GM23338 (cell line): ENCODE data around the gene RPS6KA3. TPM values are rescaled to one million over a fixed set of nuclear protein-coding genes. Genes with fewer than 3 reads are reported as not detected.

Experiments
- ATAC-seq: fragments of 200-7000 bp; cut with Tn5 transposase; 3 replicates; pipeline ENCODE4 v1.9.1; 2020
- DNase-seq: peaks from one replicate; pipeline ENCODE4 v3.0.0-alpha.2; 2015; ENCODE audit warnings: low spot score
- H2AFZ ChIP-seq: fragments of 200-600 bp; sonication (generic); 2 replicates; pipeline ENCODE4 v1.8.0; 2016; ENCODE audit warnings: antibody characterized with exemption, mild to moderate bottlenecking, moderate library complexity
- H3F3A ChIP-seq: fragments of 200-600 bp; sonication (generic); replicated peaks from 2 replicates; pipeline ENCODE4 v1.8.0; 2017; ENCODE audit warnings: antibody characterized with exemption, mixed run types, low read depth
- H3K27ac ChIP-seq: fragments of 200-600 bp; sonication (generic); 2 replicates; pipeline ENCODE4 v1.6.1; 2016; ENCODE audit warnings: low read depth
- H3K27me3 ChIP-seq: fragments of 200-600 bp; sonication (generic); 2 replicates; pipeline ENCODE4 v1.8.0; 2016; ENCODE audit warnings: mild to moderate bottlenecking, mixed run types, moderate library complexity; ENCODE audit not compliant: insufficient read depth
- H3K36me3 ChIP-seq: fragments of 200-600 bp; sonication (generic); 2 replicates; pipeline ENCODE4 v1.8.0; 2016; ENCODE audit warnings: mild to moderate bottlenecking; ENCODE audit not compliant: insufficient read depth
- H3K4me1 ChIP-seq: fragments of 200-600 bp; sonication (generic); 2 replicates; pipeline ENCODE4 v1.8.0; 2016; ENCODE audit warnings: mild to moderate bottlenecking, moderate library complexity; ENCODE audit not compliant: insufficient read depth
- H3K4me2 ChIP-seq: fragments of 200-600 bp; sonication (generic); 2 replicates; pipeline ENCODE4 v1.7.1; 2017; ENCODE audit warnings: mixed run types
- H3K4me3 ChIP-seq: fragments of 200-600 bp; sonication (generic); 2 replicates; pipeline ENCODE4 v1.6.1; 2016; ENCODE audit warnings: mixed run types
- H3K79me2 ChIP-seq: fragments of 200-600 bp; sonication (generic); replicated peaks from 2 replicates; pipeline ENCODE4 v1.8.0; 2017; ENCODE audit warnings: mild to moderate bottlenecking; ENCODE audit not compliant: insufficient read depth
- H3K9me2 ChIP-seq: fragments of 200-600 bp; sonication (generic); 2 replicates; pipeline ENCODE4 v1.8.0; 2017; ENCODE audit not compliant: insufficient read depth
- H4K20me1 ChIP-seq: fragments of 200-600 bp; sonication (generic); replicated peaks from 2 replicates; pipeline ENCODE4 v1.8.0; 2017; ENCODE audit warnings: mild to moderate bottlenecking; ENCODE audit not compliant: insufficient read depth
- H3K27ac Mint-ChIP-seq: 2 replicates; pipeline ENCODE4 v1.8.0; 2020; ENCODE audit warnings: inconsistent platforms, mild to moderate bottlenecking, moderate library complexity, mixed read lengths
- H3K27me3 Mint-ChIP-seq: 3 replicates; pipeline ENCODE4 v1.8.0; 2022; ENCODE audit warnings: low read depth, mild to moderate bottlenecking, moderate library complexity, mixed read lengths, inconsistent platforms; ENCODE audit not compliant: insufficient read depth, poor library complexity
- H3K36me3 Mint-ChIP-seq: 3 replicates; pipeline ENCODE4 v1.8.0; 2021; ENCODE audit warnings: low read depth, mild to moderate bottlenecking, inconsistent platforms, moderate library complexity, mixed read lengths
- H3K4me1 Mint-ChIP-seq: 3 replicates; pipeline ENCODE4 v1.8.0; 2020; ENCODE audit warnings: mild to moderate bottlenecking, inconsistent platforms, mixed read lengths
- H3K4me3 Mint-ChIP-seq: 3 replicates; pipeline ENCODE4 v1.8.0; 2021; ENCODE audit warnings: moderate library complexity, mild to moderate bottlenecking, inconsistent platforms, mixed read lengths
- H3K9me3 Mint-ChIP-seq: 3 replicates; pipeline ENCODE4 v1.8.0; 2020; ENCODE audit warnings: moderate library complexity, mild to moderate bottlenecking, inconsistent platforms, mixed read lengths
- CREB1 ChIP-seq: fragments of 250-450 bp; sonication (Bioruptor Pico); IDR thresholded peaks from 2 replicates; pipeline ENCODE4 v1.5.0; 2020; ENCODE audit warnings: low read depth, mild to moderate bottlenecking, moderate library complexity
- CTCF ChIP-seq, 2 experiments: fragments of 200-600 bp in 1 of 2; sonication (generic) in 1 of 2; conservative IDR thresholded peaks; 2 replicates each; pipeline versions ENCODE4 v1.5.1 to v1.6.1; 2016 to 2017; ENCODE audit warnings: antibody characterized with exemption in 2 of 2, low read depth in 2 of 2, mild to moderate bottlenecking in 2 of 2, moderate library complexity in 1 of 2
- ETS1 ChIP-seq: IDR thresholded peaks from 2 replicates; pipeline ENCODE4 v1.6.1; 2016; ENCODE audit warnings: antibody characterized with exemption
- EZH2 ChIP-seq: fragments of 200-600 bp; sonication (generic); IDR thresholded peaks from one replicate; pipeline ENCODE4 v1.8.0; 2017; ENCODE audit warnings: antibody characterized with exemption, mild to moderate bottlenecking, low read depth; ENCODE audit not compliant: unreplicated experiment
- EZH2phosphoT487 ChIP-seq: fragments of 200-600 bp; sonication (generic); IDR thresholded peaks from one replicate; pipeline ENCODE4 v1.8.1; 2018; ENCODE audit warnings: antibody characterized with exemption; ENCODE audit not compliant: unreplicated experiment
- JUNB ChIP-seq: IDR thresholded peaks from one replicate; pipeline ENCODE4 v1.6.1; 2016; ENCODE audit warnings: antibody characterized with exemption; ENCODE audit not compliant: unreplicated experiment
- NANOG ChIP-seq: IDR thresholded peaks from 2 replicates; pipeline ENCODE4 v1.6.1; 2016; ENCODE audit warnings: antibody characterized with exemption, borderline replicate concordance
- POLR2AphosphoS5 ChIP-seq: IDR thresholded peaks from 2 replicates; pipeline ENCODE4 v1.6.1; 2016; ENCODE audit warnings: antibody characterized with exemption, low read depth
- REST ChIP-seq: IDR thresholded peaks from one replicate; pipeline ENCODE4 v1.6.1; 2018; ENCODE audit warnings: antibody characterized with exemption; ENCODE audit not compliant: unreplicated experiment
- STAT1 ChIP-seq: IDR thresholded peaks from one replicate; pipeline ENCODE4 v1.6.1; 2016; ENCODE audit warnings: antibody characterized with exemption; ENCODE audit not compliant: unreplicated experiment
- ZNF114 ChIP-seq: fragments of 250-450 bp; sonication (Bioruptor Pico); IDR thresholded peaks from 2 replicates; pipeline ENCODE4 v1.5.0; 2020; ENCODE audit warnings: mild to moderate bottlenecking, moderate library complexity
- ZNF331 ChIP-seq: fragments of 250-450 bp; sonication (Bioruptor Pico); IDR thresholded peaks from 2 replicates; pipeline ENCODE4 v1.5.0; 2020; ENCODE audit warnings: low read depth, mild to moderate bottlenecking, moderate library complexity
- ZNF462 ChIP-seq: fragments of 250-450 bp; sonication (Bioruptor Pico); IDR thresholded peaks from 2 replicates; pipeline ENCODE4 v1.5.0; 2020; ENCODE audit warnings: mild to moderate bottlenecking, moderate library complexity
- polyA plus RNA-seq: library from polyadenylated mRNA; unstranded; fragments of >200 nt; fragmentation: Nextera tagmentation; extraction: Ambion mirVana; gene quantifications from 2 replicates; pipeline ENCODE4 v1.2.1, GENCODE V29; 2016
- total RNA-seq: library from RNA; depleted of rRNA; stranded (reverse); fragments of >200 nt; shearing (Covaris generic); gene quantifications from 2 replicates; pipeline ENCODE4 v1.2.3, GENCODE V29; 2014

The RPS6KA3 gene
- total and polyA plus RNA-seq, 2 experiments from 2014 or later = 3.2 to 12.2 TPM

- Histone ChIP-seq H3K4me1 (no peaks in the 10 kb centered on the region), H3F3A (no peaks in the 10 kb centered on the region), H3K79me2 (peaks cover 41% of the 10 kb centered on the region), H3K9me2 (no peaks in the 10 kb centered on the region), H3K27ac (no peak overlapping the region), H3K4me3 (no peak overlapping the region), H3K27me3 (peaks cover 27% of the 10 kb centered on the region), H4K20me1 (peaks cover 7% of the 10 kb centered on the region), H3K4me2 (no peak overlapping the region), H3K36me3 (no peaks in the 10 kb centered on the region), H2AFZ (no peak overlapping the region)
- DNase-seq (no peak), ATAC-seq (no peak)
- Mint-ChIP-seq H3K36me3 (no peaks in the 10 kb centered on the region), H3K9me3 (no peaks in the 10 kb centered on the region), H3K27ac (no peak overlapping the region), H3K27me3 (peaks cover 12% of the 10 kb centered on the region), H3K4me1 (peaks cover 6% of the 10 kb centered on the region), H3K4me3 (no peak overlapping the region)
- TF ChIP-seq CREB1 (CRISPR knock-in tag) (no peak), ZNF331 (CRISPR knock-in tag) (no peak), JUNB (no peak), EZH2 (no peak), CTCF (conservative IDR thresholded peaks at IDR 0.05; ENCODE audit: low read depth in 2 of 2) (no peak), STAT1 (no peak), ZNF462 (no peak), ZNF114 (no peak), POLR2AphosphoS5 (no peak), NANOG (no peak), ETS1 (no peak), EZH2phosphoT487 (no peak), REST (no peak)
Measured at GRCh38 chrX:20263474-20263873, 3.2 kb downstream of the RPS6KA3 start.
